Loucy (cell line): ENCODE measurements around the gene AMACR.

Source experiments
- CTCF ChIP-seq: fragments of 200-600 bp; sonication (generic); conservative IDR thresholded peaks from 2 replicates; pipeline ENCODE4 v1.5.1; 2014; ENCODE audit warnings: mild to moderate bottlenecking, antibody characterized with exemption, low read length
- EZH2phosphoT487 ChIP-seq: fragments of 200-600 bp; IDR thresholded peaks from 2 replicates; pipeline ENCODE4 v1.6.1; 2018; ENCODE audit warnings: antibody characterized with exemption, mild to moderate bottlenecking, moderate library complexity, borderline replicate concordance

GRCh38 chr5:34042321-34042720, 34.5 kb upstream of the AMACR start:
- TF ChIP-seq CTCF (no peak), EZH2phosphoT487 (no peak)
